ENCODE data around the gene TMC7.

The TMC7 gene
- 0 reads per million in 3 donors for total RNA-seq

DNA sequence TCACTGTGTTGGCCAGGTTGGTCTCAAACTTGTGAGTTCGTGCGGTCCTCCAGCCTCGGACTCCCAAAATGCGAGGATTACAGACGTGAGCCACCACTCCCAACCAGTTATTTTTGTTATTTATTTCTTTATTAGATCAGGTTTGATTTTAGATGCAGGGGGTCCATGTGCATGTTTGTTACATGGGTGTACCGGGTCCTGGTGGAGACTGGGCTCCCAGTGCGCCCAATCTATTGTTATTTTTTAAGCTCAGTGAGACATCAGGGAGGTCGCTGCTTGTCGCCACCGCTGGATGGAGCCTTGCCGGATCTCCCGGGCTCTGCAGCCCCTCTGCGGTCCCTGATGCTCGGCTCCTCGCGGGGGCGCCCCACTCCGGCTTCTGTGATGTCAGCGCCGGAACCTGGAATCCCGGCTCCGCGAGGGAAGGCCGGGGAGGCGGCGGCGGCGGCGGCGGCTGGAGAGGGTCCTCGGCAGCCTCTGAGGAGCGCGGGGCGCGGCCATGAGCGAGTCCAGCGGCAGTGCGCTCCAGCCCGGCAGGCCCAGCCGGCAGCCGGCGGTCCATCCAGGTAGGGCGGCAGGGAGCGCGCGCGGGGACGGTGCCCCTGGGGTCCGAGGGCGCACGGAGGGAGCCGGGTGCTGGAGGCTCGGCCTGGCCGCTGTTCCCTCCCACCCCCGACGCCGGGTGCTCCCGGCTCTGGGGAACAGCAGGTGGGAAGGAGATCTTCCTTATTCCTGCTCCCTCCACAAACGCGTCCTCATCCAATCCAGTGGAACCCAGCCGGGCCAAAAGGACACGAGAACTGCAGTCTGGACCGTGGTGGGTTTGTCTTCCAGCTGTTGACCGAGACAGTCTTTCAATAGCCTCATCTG is at the start of gene TMC7:
TSS of gene TMC7 (plus strand) at position 370 of the 870 bp plus-strand sequence. CDS start at position 500, 130 bp downstream.
- H3K9me3 ChIP-seq (ENCODE audit: control insufficient read depth, low read length), result no peaks in the 10 kb centered on the region
- H3K27me3 ChIP-seq (replicated peaks; ENCODE audit: control insufficient read depth, insufficient read depth, low read length, poor library complexity, severe bottlenecking), result peaks cover 11% of the 10 kb centered on the region
- H3K27ac ChIP-seq (ENCODE audit: insufficient read depth, low read length, poor library complexity, severe bottlenecking), result no peak within 1 kb of the TSS
- no peaks in the 10 kb centered on the region for H3K36me3 ChIP-seq (ENCODE audit: control insufficient read depth, insufficient read depth, low read length)
- H3K4me1 ChIP-seq (ENCODE audit: control insufficient read depth, insufficient read depth, low read length, poor library complexity, severe bottlenecking), result no peaks in the 10 kb centered on the region
- H3K4me3 ChIP-seq (ENCODE audit: insufficient read depth, low read depth, low read length, poor library complexity, severe bottlenecking), result no peak within 1 kb of the TSS
- no peak for DNase-seq

DNA sequence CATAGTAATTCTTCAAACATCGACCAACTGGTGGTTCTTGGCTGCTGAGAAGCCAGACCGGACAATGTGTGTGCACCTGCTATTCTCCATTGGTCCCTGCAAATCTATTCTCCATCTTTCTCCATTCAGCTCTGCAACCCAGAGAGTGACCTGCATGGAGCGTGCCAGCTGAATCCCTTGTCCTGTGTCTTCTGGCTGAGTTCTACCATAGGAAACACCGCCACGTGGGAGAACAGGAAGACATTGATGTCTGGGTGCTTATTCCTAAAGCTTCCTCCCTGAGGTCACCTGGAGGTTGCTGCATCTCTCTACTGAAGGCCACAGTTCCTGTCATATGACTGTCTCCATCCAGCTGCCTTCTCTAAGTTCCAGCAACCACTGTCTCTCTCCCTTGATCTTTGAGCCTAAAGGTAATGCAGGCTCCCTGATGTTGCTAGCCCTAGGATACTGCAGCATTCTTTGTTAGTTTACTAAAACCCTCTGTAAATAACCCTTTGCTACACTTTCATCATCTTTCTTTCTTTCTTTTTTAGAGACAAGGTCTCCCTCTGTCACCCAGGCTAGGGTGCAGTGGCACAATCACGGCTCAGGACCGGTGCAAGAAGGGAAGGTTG is 46.9 kb upstream of the TMC7 start:
- H3K4me1 ChIP-seq (ENCODE audit: control insufficient read depth, insufficient read depth, low read length, poor library complexity, severe bottlenecking), result no peaks in the 10 kb centered on the region
- no peaks in the 10 kb centered on the region for H3K36me3 ChIP-seq (ENCODE audit: control insufficient read depth, insufficient read depth, low read length)
- H3K27ac ChIP-seq (ENCODE audit: insufficient read depth, low read length, poor library complexity, severe bottlenecking), result no peak overlapping the region
- H3K27me3 ChIP-seq (replicated peaks; ENCODE audit: control insufficient read depth, insufficient read depth, low read length, poor library complexity, severe bottlenecking), result no peaks in the 10 kb centered on the region
- no peak for DNase-seq
- no peaks in the 10 kb centered on the region for H3K9me3 ChIP-seq (ENCODE audit: control insufficient read depth, low read length)
- no peak overlapping the region for H3K4me3 ChIP-seq (ENCODE audit: insufficient read depth, low read depth, low read length, poor library complexity, severe bottlenecking)

DNA sequence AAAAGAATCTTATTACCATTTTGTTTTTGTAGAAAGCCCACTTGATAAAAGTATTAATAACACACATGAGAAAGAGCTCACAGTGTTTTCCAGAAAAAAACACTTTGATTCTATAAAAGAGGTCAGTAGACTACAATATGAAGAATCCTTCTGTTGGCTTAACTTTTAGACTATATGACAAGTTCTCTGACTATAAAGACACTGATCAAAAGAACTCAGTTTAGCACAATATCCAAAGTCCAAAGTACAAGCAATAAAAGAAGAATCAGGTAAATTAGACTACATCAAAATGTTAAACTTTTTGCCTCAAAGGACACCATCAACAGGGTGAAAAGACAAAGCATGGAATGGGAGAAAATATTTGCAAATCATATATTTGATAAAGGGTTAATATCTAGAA is 46.3 kb upstream of the TMC7 start:
- Histone ChIP-seq H3K4me1 (ENCODE audit: control insufficient read depth, insufficient read depth, low read length, poor library complexity, severe bottlenecking) (no peaks in the 10 kb centered on the region), H3K4me3 (ENCODE audit: insufficient read depth, low read depth, low read length, poor library complexity, severe bottlenecking) (no peak overlapping the region), H3K9me3 (ENCODE audit: control insufficient read depth, low read length) (no peaks in the 10 kb centered on the region), H3K27ac (ENCODE audit: insufficient read depth, low read length, poor library complexity, severe bottlenecking) (no peak overlapping the region), H3K27me3 (replicated peaks; ENCODE audit: control insufficient read depth, insufficient read depth, low read length, poor library complexity, severe bottlenecking) (no peaks in the 10 kb centered on the region), H3K36me3 (ENCODE audit: control insufficient read depth, insufficient read depth, low read length) (no peaks in the 10 kb centered on the region)
- DNase-seq, result no peak

DNA sequence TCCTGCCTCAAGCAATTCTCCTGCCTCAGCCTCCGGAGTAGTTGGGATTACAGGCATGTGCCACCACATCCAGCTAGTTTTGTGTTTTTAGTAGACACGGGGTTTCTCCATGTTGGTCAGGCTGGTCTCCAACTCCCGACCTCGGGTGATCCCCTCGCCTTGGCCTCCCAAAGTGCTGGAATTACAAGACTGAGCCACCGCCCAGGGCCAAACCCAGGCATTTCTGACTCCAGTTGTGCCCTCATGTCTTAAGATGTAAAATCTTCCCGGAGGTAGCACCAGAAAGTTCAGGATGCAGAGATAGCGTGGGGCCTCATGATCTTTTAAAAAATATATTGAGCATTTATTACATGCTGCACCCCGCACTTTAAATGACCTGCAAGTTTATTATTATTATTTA is 44.7 kb upstream of the TMC7 start:
- Histone ChIP-seq H3K4me1 (ENCODE audit: control insufficient read depth, insufficient read depth, low read length, poor library complexity, severe bottlenecking) (no peaks in the 10 kb centered on the region), H3K36me3 (ENCODE audit: control insufficient read depth, insufficient read depth, low read length) (no peaks in the 10 kb centered on the region), H3K4me3 (ENCODE audit: insufficient read depth, low read depth, low read length, poor library complexity, severe bottlenecking) (no peak overlapping the region), H3K27me3 (replicated peaks; ENCODE audit: control insufficient read depth, insufficient read depth, low read length, poor library complexity, severe bottlenecking) (no peaks in the 10 kb centered on the region), H3K27ac (ENCODE audit: insufficient read depth, low read length, poor library complexity, severe bottlenecking) (no peak overlapping the region), H3K9me3 (ENCODE audit: control insufficient read depth, low read length) (no peaks in the 10 kb centered on the region)
- DNase-seq, result no peak

DNA sequence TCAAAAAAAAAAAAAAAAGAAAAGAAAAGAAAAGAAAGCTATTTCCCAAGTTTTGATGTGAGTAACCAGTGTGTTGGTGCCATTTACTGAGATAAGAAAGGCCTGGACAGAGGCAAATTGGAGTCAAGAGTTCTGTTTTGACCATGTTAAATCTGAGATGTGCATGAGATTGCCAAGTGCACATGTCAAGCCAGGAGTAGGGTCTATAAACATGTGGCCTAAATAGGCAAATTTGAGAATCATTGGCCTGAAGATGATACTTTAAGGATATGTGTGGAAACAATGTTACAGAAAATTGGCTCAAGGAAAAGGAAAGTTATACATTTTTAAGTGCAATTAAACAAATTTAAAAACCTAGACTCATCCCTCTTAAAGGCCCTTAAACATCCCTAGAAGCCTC is 42.3 kb upstream of the TMC7 start:
- Histone ChIP-seq H3K27ac (ENCODE audit: insufficient read depth, low read length, poor library complexity, severe bottlenecking) (no peak overlapping the region), H3K9me3 (ENCODE audit: control insufficient read depth, low read length) (no peaks in the 10 kb centered on the region), H3K4me3 (ENCODE audit: insufficient read depth, low read depth, low read length, poor library complexity, severe bottlenecking) (no peak overlapping the region), H3K27me3 (replicated peaks; ENCODE audit: control insufficient read depth, insufficient read depth, low read length, poor library complexity, severe bottlenecking) (no peaks in the 10 kb centered on the region), H3K4me1 (ENCODE audit: control insufficient read depth, insufficient read depth, low read length, poor library complexity, severe bottlenecking) (peaks cover 3% of the 10 kb centered on the region), H3K36me3 (ENCODE audit: control insufficient read depth, insufficient read depth, low read length) (no peaks in the 10 kb centered on the region)
- no peak for DNase-seq

DNA sequence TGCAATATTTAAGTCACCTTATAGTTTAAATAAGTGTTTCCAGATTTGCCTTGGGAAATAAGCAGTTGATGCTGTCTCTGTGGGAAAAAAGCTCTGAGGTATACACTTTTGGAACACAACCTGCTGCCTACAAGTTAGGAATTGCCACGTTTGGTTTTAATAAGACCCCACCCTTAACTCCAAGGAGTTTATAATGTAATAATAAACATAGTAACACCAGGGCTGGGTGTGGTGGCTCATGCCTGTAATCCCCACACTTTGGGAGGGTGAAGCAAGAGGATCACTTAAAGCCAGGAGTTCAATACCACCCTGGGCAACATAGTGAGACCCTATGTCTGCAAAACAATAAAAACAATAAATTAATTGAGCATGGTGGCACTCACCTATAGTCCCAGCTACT is 41.7 kb upstream of the TMC7 start:
- DNase-seq, result no peak
- Histone ChIP-seq H3K4me3 (ENCODE audit: insufficient read depth, low read depth, low read length, poor library complexity, severe bottlenecking) (no peak overlapping the region), H3K4me1 (ENCODE audit: control insufficient read depth, insufficient read depth, low read length, poor library complexity, severe bottlenecking) (peaks cover 5% of the 10 kb centered on the region), H3K36me3 (ENCODE audit: control insufficient read depth, insufficient read depth, low read length) (no peaks in the 10 kb centered on the region), H3K9me3 (ENCODE audit: control insufficient read depth, low read length) (no peaks in the 10 kb centered on the region), H3K27me3 (replicated peaks; ENCODE audit: control insufficient read depth, insufficient read depth, low read length, poor library complexity, severe bottlenecking) (no peaks in the 10 kb centered on the region), H3K27ac (ENCODE audit: insufficient read depth, low read length, poor library complexity, severe bottlenecking) (no peak overlapping the region)

DNA sequence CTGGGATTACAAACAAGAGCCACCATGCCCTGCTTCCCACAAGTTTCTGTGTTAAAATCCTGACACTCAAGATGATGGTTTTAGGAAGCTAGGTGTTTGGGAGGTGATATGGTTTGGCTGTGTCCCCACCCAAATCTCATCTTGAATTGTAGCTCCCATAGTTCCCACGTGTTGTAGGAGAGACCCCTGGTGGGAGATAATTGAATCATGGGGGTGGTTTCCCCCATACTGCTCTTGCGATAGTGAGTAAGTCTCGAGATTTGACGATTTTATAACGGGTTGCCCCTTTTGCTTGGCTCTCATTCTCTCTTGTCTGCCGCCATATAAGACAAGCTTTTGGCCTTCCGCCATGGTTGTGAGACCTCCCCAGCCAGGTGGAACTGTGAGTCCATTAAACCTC is 40.3 kb upstream of the TMC7 start:
- Histone ChIP-seq H3K4me3 (ENCODE audit: insufficient read depth, low read depth, low read length, poor library complexity, severe bottlenecking) (no peak overlapping the region), H3K27me3 (replicated peaks; ENCODE audit: control insufficient read depth, insufficient read depth, low read length, poor library complexity, severe bottlenecking) (no peaks in the 10 kb centered on the region), H3K27ac (ENCODE audit: insufficient read depth, low read length, poor library complexity, severe bottlenecking) (no peak overlapping the region), H3K4me1 (ENCODE audit: control insufficient read depth, insufficient read depth, low read length, poor library complexity, severe bottlenecking) (peaks cover 5% of the 10 kb centered on the region), H3K9me3 (ENCODE audit: control insufficient read depth, low read length) (no peaks in the 10 kb centered on the region), H3K36me3 (ENCODE audit: control insufficient read depth, insufficient read depth, low read length) (no peaks in the 10 kb centered on the region)
- no peak for DNase-seq

DNA sequence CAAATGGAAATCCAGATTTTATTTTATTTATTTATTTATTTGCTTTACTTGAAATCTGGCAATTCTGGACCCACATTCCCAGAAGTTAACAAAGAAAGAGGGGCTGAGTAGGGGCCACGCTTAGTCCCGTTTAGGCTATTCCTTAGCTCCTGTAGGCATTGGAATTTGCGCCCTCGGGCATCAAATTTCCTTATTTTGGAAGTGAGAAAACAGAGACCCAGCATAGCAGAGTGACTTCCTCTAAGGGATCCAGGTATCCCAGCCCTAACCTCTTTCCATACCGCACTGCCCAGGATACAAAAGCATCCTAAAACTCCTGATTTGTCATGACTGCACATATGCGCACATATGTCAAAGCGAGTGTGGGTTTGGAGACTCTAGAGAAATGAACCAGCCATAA is 38.5 kb upstream of the TMC7 start:
- H3K4me3 ChIP-seq (ENCODE audit: insufficient read depth, low read depth, low read length, poor library complexity, severe bottlenecking), result no peak overlapping the region
- DNase-seq, result no peak
- H3K27me3 ChIP-seq (replicated peaks; ENCODE audit: control insufficient read depth, insufficient read depth, low read length, poor library complexity, severe bottlenecking), result no peaks in the 10 kb centered on the region
- H3K27ac ChIP-seq (ENCODE audit: insufficient read depth, low read length, poor library complexity, severe bottlenecking), result no peak overlapping the region
- H3K36me3 ChIP-seq (ENCODE audit: control insufficient read depth, insufficient read depth, low read length), result no peaks in the 10 kb centered on the region
- no peaks in the 10 kb centered on the region for H3K9me3 ChIP-seq (ENCODE audit: control insufficient read depth, low read length)
- peaks cover 5% of the 10 kb centered on the region for H3K4me1 ChIP-seq (ENCODE audit: control insufficient read depth, insufficient read depth, low read length, poor library complexity, severe bottlenecking)

DNA sequence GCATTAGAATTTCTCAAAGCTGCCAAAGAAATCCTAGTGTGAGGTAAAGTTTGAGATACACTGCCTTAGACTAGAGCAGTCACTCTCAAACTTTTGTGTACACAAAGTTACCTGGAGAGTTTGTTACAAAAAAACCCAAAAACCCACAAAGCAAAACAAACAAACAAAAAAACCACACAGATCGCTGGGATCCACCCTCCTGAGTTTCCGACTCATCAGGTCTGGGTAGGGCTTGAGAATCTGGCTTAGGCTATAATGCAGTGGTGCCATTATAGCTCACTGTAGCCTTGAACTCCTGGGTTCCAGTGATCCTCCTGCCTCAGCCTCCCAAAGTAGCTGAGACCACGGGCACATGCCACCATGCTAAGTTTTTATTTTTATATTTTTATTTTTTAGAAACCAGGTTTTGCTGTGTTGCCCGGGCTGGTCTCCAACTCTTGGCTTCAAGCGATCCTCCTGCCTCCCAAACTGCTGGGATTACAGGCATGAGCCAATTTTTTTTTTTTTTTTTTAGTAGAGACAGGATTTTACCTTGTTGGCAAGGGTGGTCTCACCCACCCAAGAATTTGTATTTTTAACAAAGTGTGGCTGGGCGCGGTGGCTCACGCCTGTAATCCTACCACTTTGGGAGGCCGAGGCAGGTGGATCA is 35.2 kb upstream of the TMC7 start:
- Histone ChIP-seq H3K4me3 (ENCODE audit: insufficient read depth, low read depth, low read length, poor library complexity, severe bottlenecking) (no peak overlapping the region), H3K27ac (ENCODE audit: insufficient read depth, low read length, poor library complexity, severe bottlenecking) (no peak overlapping the region), H3K27me3 (replicated peaks; ENCODE audit: control insufficient read depth, insufficient read depth, low read length, poor library complexity, severe bottlenecking) (no peaks in the 10 kb centered on the region), H3K36me3 (ENCODE audit: control insufficient read depth, insufficient read depth, low read length) (no peaks in the 10 kb centered on the region), H3K9me3 (ENCODE audit: control insufficient read depth, low read length) (no peaks in the 10 kb centered on the region), H3K4me1 (ENCODE audit: control insufficient read depth, insufficient read depth, low read length, poor library complexity, severe bottlenecking) (peaks cover 10% of the 10 kb centered on the region)
- no peak for DNase-seq

All from effector memory CD4-positive, alpha-beta T cell (primary cell).